GM12878 (cell line): ENCODE measurements around the gene FFAR4.

ENCODE experiments used
- BHLHE40 ChIP-seq, 2 experiments: fragments of 450-650 bp in 1 of 2; IDR thresholded peaks; 2 replicates each; pipeline ENCODE4 v1.6.1; 2011 to 2017; ENCODE audit warnings: low read depth in 2 of 2, borderline replicate concordance in 1 of 2, improper control_type of control experiment in 1 of 2, low read length in 1 of 2, mild to moderate bottlenecking in 1 of 2
- IRF5 ChIP-seq: fragments of 450-650 bp; IDR thresholded peaks from 2 replicates; pipeline ENCODE4 v1.6.1; 2017; ENCODE audit warnings: borderline replicate concordance
- JUND ChIP-seq: IDR thresholded peaks from 2 replicates; pipeline ENCODE4 v1.6.1; 2012; ENCODE audit warnings: low read depth, mild to moderate bottlenecking, low read length, improper control_type of control experiment, moderate library complexity
- KDM1A ChIP-seq: fragments of 200-600 bp; sonication (generic); IDR thresholded peaks from 2 replicates; pipeline ENCODE4 v1.6.1; 2016; ENCODE audit warnings: borderline replicate concordance
- NFIC ChIP-seq: IDR thresholded peaks from 2 replicates; pipeline ENCODE4 v1.6.1; 2012; ENCODE audit warnings: low read depth, mild to moderate bottlenecking, inconsistent platforms, low read length, moderate library complexity
- NRF1 ChIP-seq: conservative IDR thresholded peaks from 2 replicates; pipeline ENCODE4 v1.6.1; 2011; ENCODE audit warnings: mild to moderate bottlenecking, low read depth, low read length, improper control_type of control experiment
- POLR2A ChIP-seq: IDR thresholded peaks from 2 replicates; pipeline ENCODE4 v1.6.1; 2011; ENCODE audit warnings: low read depth, mild to moderate bottlenecking, low read length
- SMAD1 ChIP-seq: fragments of 450-650 bp; IDR thresholded peaks from 2 replicates; pipeline ENCODE4 v1.6.1; 2018; ENCODE audit warnings: mild to moderate bottlenecking, low read depth; ENCODE audit not compliant: partially characterized antibody
- USF1 ChIP-seq: IDR thresholded peaks from 2 replicates; pipeline ENCODE4 v1.6.1; 2011; ENCODE audit warnings: borderline replicate concordance, low read depth, mild to moderate bottlenecking, moderate library complexity, mixed read lengths, low read length; ENCODE audit not compliant: insufficient read depth; ENCODE audit errors: extremely low read length
- ZNF207 ChIP-seq: fragments of 450-650 bp; IDR thresholded peaks from 2 replicates; pipeline ENCODE4 v1.6.1; 2014; ENCODE audit warnings: antibody characterized with exemption, mild to moderate bottlenecking, borderline replicate concordance
- TF ChIP-seq, protein P1 (sequence below): fragments of 450-650 bp; IDR thresholded peaks from 2 replicates; pipeline ENCODE4 v1.6.1; 2016; ENCODE audit warnings: mild to moderate bottlenecking

DNA sequence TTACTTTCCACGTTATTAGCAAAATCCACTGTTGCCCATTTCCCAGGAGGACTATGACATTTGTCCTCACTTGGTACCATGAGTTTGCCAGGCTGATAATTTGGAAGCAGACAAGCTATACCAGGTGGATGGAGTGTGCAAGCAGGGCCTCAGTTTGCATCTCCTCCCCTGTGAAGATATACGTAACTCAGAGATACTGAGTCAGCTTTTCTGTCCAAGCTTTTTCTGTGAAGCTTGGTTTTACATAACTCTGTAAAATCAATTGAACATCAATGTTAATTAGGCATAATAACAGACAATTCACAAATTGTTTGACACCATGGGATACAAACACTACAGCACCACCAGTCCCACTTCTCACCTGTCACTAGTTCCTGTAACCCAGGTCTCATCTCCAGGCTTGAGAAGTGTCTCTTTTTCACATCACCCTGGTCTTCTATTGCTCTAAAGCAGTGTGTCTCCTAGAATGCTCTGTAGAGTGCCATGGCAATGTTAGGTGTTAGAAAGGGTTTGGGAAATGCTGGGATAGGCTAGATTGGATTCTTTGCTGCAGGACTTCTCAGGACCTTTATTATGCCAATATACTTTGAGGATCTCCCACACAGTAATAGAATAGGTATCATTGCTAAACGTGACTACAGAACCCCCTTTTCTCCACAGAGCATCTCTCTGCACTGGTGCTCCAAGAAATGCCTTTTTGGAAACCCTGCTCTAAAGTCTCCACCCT, 13.7 kb downstream of the FFAR4 start:
- TF ChIP-seq USF1 (no peak), POLR2A (no peak), IRF5 (no peak), NFIC (no peak), JUND (no peak), NRF1 (no peak), KDM1A (no peak), SMAD1 (no peak), BHLHE40 (IDR thresholded peaks at IDR 0.05; ENCODE audit: borderline replicate concordance in 1 of 2, low read depth in 2 of 2, low read length in 1 of 2) (no peak), ZNF207 (no peak)
- TF ChIP-seq, protein P1, sequence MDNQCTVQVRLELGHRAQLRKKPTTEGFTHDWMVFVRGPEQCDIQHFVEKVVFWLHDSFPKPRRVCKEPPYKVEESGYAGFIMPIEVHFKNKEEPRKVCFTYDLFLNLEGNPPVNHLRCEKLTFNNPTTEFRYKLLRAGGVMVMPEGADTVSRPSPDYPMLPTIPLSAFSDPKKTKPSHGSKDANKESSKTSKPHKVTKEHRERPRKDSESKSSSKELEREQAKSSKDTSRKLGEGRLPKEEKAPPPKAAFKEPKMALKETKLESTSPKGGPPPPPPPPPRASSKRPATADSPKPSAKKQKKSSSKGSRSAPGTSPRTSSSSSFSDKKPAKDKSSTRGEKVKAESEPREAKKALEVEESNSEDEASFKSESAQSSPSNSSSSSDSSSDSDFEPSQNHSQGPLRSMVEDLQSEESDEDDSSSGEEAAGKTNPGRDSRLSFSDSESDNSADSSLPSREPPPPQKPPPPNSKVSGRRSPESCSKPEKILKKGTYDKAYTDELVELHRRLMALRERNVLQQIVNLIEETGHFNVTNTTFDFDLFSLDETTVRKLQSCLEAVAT = no peak
